A549 (cell line): ENCODE measurements around the gene RPTOR. TPM values are rescaled to one million over a fixed set of nuclear protein-coding genes. Genes with fewer than 3 reads are reported as not detected.

Experiments used
- ATAC-seq, 2 experiments: fragments of 200-7000 bp in 1 of 2; fragments of >200 bp in 1 of 2; cut with Nextera tagmentation in 1 of 2; cut with Tn5 transposase in 1 of 2; 3 replicates each; pipeline versions ENCODE4 v1.8.0 to v1.9.1; 2018 to 2020; ENCODE audit warnings: mild to moderate bottlenecking in 1 of 2, moderate library complexity in 1 of 2
- CTCF ChIA-PET: fragments of 300-600 bp; sonication (Branson Sonifier 250); formaldehyde crosslinking; extraction: SDS; loops from one replicate; lab custom pipeline; 2021; ENCODE audit warnings: antibody characterized with exemption, inconsistent platforms; lab: Yijun Ruan, JAX
- POLR2A ChIA-PET: fragments of 350-600 bp; formaldehyde crosslinking; extraction: SDS; loops from one replicate; lab custom pipeline; 2021; ENCODE audit warnings: antibody characterized with exemption, inconsistent platforms; lab: Yijun Ruan, JAX
- DNase-seq, 2 experiments: peaks; one replicate each; pipeline versions ENCODE4 v3.0.0 to v3.0.0-alpha.2; 2011 to 2016; ENCODE audit warnings: low read depth in 1 of 2, low spot score in 1 of 2
- FAIRE-seq: peaks from 2 replicates; lab custom pipeline; 2011; peaks lifted over from hg19 to GRCh38; lab: Jason Lieb, UNC
- H3K27ac ChIP-seq, 2 experiments: fragments of >200 bp; sonication (Bioruptor Twin); formaldehyde crosslinking; 3 replicates each; pipeline ENCODE4 v1.5.1; 2016 to 2017
- H3K4me1 ChIP-seq: fragments of >200 bp; sonication (Bioruptor Twin); formaldehyde crosslinking; 3 replicates; pipeline ENCODE4 v1.6.1; 2016
- H3K4me2 ChIP-seq: fragments of >200 bp; sonication (Bioruptor Twin); formaldehyde crosslinking; 3 replicates; pipeline ENCODE4 v1.6.1; 2016
- H3K4me3 ChIP-seq: fragments of >200 bp; sonication (Bioruptor Twin); formaldehyde crosslinking; 3 replicates; pipeline ENCODE4 v1.5.1; 2016
- H3K9me3 ChIP-seq: fragments of >200 bp; sonication (Bioruptor Twin); formaldehyde crosslinking; 3 replicates; pipeline ENCODE4 v1.6.1; 2016
- ATOH8 ChIP-seq: fragments of 250-450 bp; sonication (Bioruptor Pico); IDR thresholded peaks from 2 replicates; pipeline ENCODE4 v1.5.0; 2020; ENCODE audit warnings: low read depth, mild to moderate bottlenecking, moderate library complexity
- BHLHE40 ChIP-seq: IDR thresholded peaks from 2 replicates; pipeline ENCODE4 v1.6.1; 2012; ENCODE audit warnings: low read depth, low read length, inconsistent platforms
- CHD4 ChIP-seq: fragments of 200-600 bp; sonication (generic); IDR thresholded peaks from 2 replicates; pipeline ENCODE4 v1.6.1; 2016; ENCODE audit warnings: antibody characterized with exemption, mild to moderate bottlenecking, borderline replicate concordance
- EHF ChIP-seq: fragments of 250-450 bp; sonication (Bioruptor Pico); IDR thresholded peaks from 2 replicates; pipeline ENCODE4 v1.5.0; 2020; ENCODE audit warnings: mild to moderate bottlenecking
- EHMT2 ChIP-seq: fragments of 200-600 bp; sonication (generic); IDR thresholded peaks from 2 replicates; pipeline ENCODE4 v1.6.1; 2016; ENCODE audit warnings: antibody characterized with exemption, low read depth, mild to moderate bottlenecking, moderate library complexity
- ELK1 ChIP-seq: fragments of 150-350 bp; IDR thresholded peaks from 2 replicates; pipeline ENCODE4 v1.6.1; 2014; ENCODE audit warnings: low read depth, mild to moderate bottlenecking, low read length
- EP300 ChIP-seq, 2 experiments: fragments of >200 bp; sonication (Bioruptor Twin); formaldehyde crosslinking; IDR thresholded peaks; 2 replicates in 1 of 2; 3 replicates in 1 of 2; pipeline ENCODE4 v1.6.1; 2016 to 2017
- FOSB ChIP-seq: fragments of 250-450 bp; sonication (Bioruptor Pico); IDR thresholded peaks from 2 replicates; pipeline ENCODE4 v1.5.0; 2020; ENCODE audit warnings: mild to moderate bottlenecking, moderate library complexity
- FOXS1 ChIP-seq: fragments of 250-450 bp; sonication (Bioruptor Pico); IDR thresholded peaks from 2 replicates; pipeline ENCODE4 v1.5.0; 2020; ENCODE audit warnings: mild to moderate bottlenecking, moderate library complexity
- GATA3 ChIP-seq: IDR thresholded peaks from 2 replicates; pipeline ENCODE4 v1.6.1; 2012; ENCODE audit warnings: borderline replicate concordance
- HDAC2 ChIP-seq: fragments of 200-600 bp; sonication (generic); IDR thresholded peaks from 2 replicates; pipeline ENCODE4 v1.6.1; 2016
- HMGXB4 ChIP-seq: fragments of 250-450 bp; sonication (Bioruptor Pico); IDR thresholded peaks from 2 replicates; pipeline ENCODE4 v1.5.0; 2021; ENCODE audit warnings: mild to moderate bottlenecking, moderate library complexity, borderline replicate concordance
- HOXA7 ChIP-seq: fragments of 250-450 bp; sonication (Bioruptor Pico); IDR thresholded peaks from 2 replicates; pipeline ENCODE4 v1.5.0; 2020; ENCODE audit warnings: mild to moderate bottlenecking, moderate library complexity
- KDM5A ChIP-seq: fragments of 200-600 bp; sonication (generic); IDR thresholded peaks from 2 replicates; pipeline ENCODE4 v1.6.1; 2016; ENCODE audit warnings: antibody characterized with exemption, mild to moderate bottlenecking
- MYC ChIP-seq: IDR thresholded peaks from 2 replicates; pipeline ENCODE4 v1.6.1; 2012; ENCODE audit warnings: mild to moderate bottlenecking, inconsistent platforms, low read length, improper control_type of control experiment, borderline replicate concordance
- NFE2L2 ChIP-seq: fragments of 150-350 bp; conservative IDR thresholded peaks from 2 replicates; pipeline ENCODE4 v1.6.1; 2014; ENCODE audit warnings: low read length
- PBX3 ChIP-seq: IDR thresholded peaks from 2 replicates; pipeline ENCODE4 v1.6.1; 2012
- PHF8 ChIP-seq: fragments of 200-600 bp; sonication (generic); IDR thresholded peaks from 2 replicates; pipeline ENCODE4 v1.6.1; 2016; ENCODE audit warnings: low read depth, mild to moderate bottlenecking, antibody characterized with exemption, moderate library complexity, borderline replicate concordance
- POLR2A ChIP-seq: IDR thresholded peaks from 2 replicates; pipeline ENCODE4 v1.6.1; 2012; ENCODE audit warnings: mild to moderate bottlenecking, low read length
- POLR2AphosphoS2 ChIP-seq: conservative IDR thresholded peaks from 2 replicates; pipeline ENCODE4 v1.6.1; 2012; ENCODE audit warnings: low read length, improper control_type of control experiment, inconsistent platforms
- RFX5 ChIP-seq: fragments of 450-650 bp; IDR thresholded peaks from 2 replicates; pipeline ENCODE4 v1.7.1; 2014; ENCODE audit warnings: antibody characterized with exemption, mild to moderate bottlenecking, moderate library complexity
- RNF2 ChIP-seq: fragments of 200-600 bp; sonication (generic); IDR thresholded peaks from 2 replicates; pipeline ENCODE4 v1.6.1; 2016; ENCODE audit warnings: low read depth, mild to moderate bottlenecking, antibody characterized with exemption, moderate library complexity, borderline replicate concordance
- SREBF2 ChIP-seq: fragments of 450-650 bp; IDR thresholded peaks from 2 replicates; pipeline ENCODE4 v1.6.1; 2014; ENCODE audit warnings: mild to moderate bottlenecking, moderate library complexity
- ZC3H11A ChIP-seq: fragments of 450-650 bp; IDR thresholded peaks from 2 replicates; pipeline ENCODE4 v1.6.1; 2014; ENCODE audit warnings: antibody characterized with exemption, mild to moderate bottlenecking
- ZSCAN20 ChIP-seq: fragments of 250-450 bp; sonication (Bioruptor Pico); IDR thresholded peaks from 2 replicates; pipeline ENCODE4 v1.8.0; 2022; ENCODE audit warnings: mild to moderate bottlenecking, moderate library complexity
- WGBS: methylation state at CpG from one replicate; pipeline ENCODE4 v1.1.6; 2017; ENCODE audit errors: missing lambda C conversion rate; 5-methylcytosine and 5-hydroxymethylcytosine counted together
- polyA plus RNA-seq, 4 experiments: library from polyadenylated mRNA; depleted of rRNA in 3 of 4; stranded (reverse); fragments of >200 nt; fragmentation: RNase III in 1 of 4; extraction: RNeasy Plus Mini Kit Qiagen cat#74134 plus additional on column Dnase treatment in 1 of 4; gene quantifications; 2 replicates in 3 of 4; 3 replicates in 1 of 4; pipeline ENCODE4 v1.2.3, GENCODE V29; 2011 to 2017

The RPTOR gene
- polyA plus RNA-seq, 2 of the 4 experiments (the other 2 are of a cell fraction) = 10.8 to 27.1 TPM

- ChIA-PET POLR2A (no interaction called here), CTCF (interaction anchor here (1.1 to 2.1 kb wide), 5 partner anchors 11 to 102 kb away, joined by 3 to 7 read pairs (median 4); no protein-coding TSS in a partner anchor)
- no peak for ATAC-seq
- H3K4me2 ChIP-seq = no peak overlapping the region
- H3K9me3 ChIP-seq = no peaks in the 10 kb centered on the region
- no peaks in the 10 kb centered on the region for H3K4me1 ChIP-seq
- FAIRE-seq = no peak
- H3K4me3 ChIP-seq = no peak overlapping the region
- no peak overlapping the region for H3K27ac ChIP-seq
- 86% methylated on average over 13 of the region's 13 CpGs for WGBS
- no peak for DNase-seq
- no peak for TF ChIP-seq EHF (CRISPR knock-in tag)
- TF ChIP-seq CHD4 = no peak
- no peak for TF ChIP-seq HDAC2
- no peak for TF ChIP-seq ATOH8 (CRISPR knock-in tag)
- TF ChIP-seq POLR2AphosphoS2 = no peak
- TF ChIP-seq ELK1 = no peak
- TF ChIP-seq EHMT2 = no peak
- no peak for TF ChIP-seq PBX3
- TF ChIP-seq KDM5A = no peak
- no peak for TF ChIP-seq FOXS1 (CRISPR knock-in tag)
- no peak for TF ChIP-seq RNF2
- TF ChIP-seq FOSB (CRISPR knock-in tag) = no peak
- no peak for TF ChIP-seq ZC3H11A
Observed at GRCh38 chr17:80843741-80844156, 299.1 kb downstream of the RPTOR start.

GRCh38 chr17:80844418-80844990 is 299.9 kb downstream of the RPTOR start:
- Histone ChIP-seq H3K4me1 (no peaks in the 10 kb centered on the region), H3K4me3 (no peak overlapping the region), H3K4me2 (no peak overlapping the region), H3K27ac (no peak overlapping the region), H3K9me3 (no peaks in the 10 kb centered on the region)
- WGBS = 94% methylated on average over 24 of the region's 25 CpGs
- no peak for DNase-seq
- no peak for ATAC-seq
- ChIA-PET CTCF (interaction anchor here (1.1 to 1.2 kb wide), 2 partner anchors 12 to 17 kb away, joined by 4 read pairs; no protein-coding TSS in a partner anchor), POLR2A (no interaction called here)
- no peak for TF ChIP-seq PHF8
- no peak for FAIRE-seq

GRCh38 chr17:80845069-80845862 is 300.6 kb downstream of the RPTOR start:
- Histone ChIP-seq H3K4me2 (no peak overlapping the region), H3K27ac (no peak overlapping the region), H3K9me3 (no peaks in the 10 kb centered on the region), H3K4me1 (no peaks in the 10 kb centered on the region), H3K4me3 (no peak overlapping the region)
- DNase-seq (no peak), FAIRE-seq (no peak), ATAC-seq (no peak)
- ChIA-PET CTCF (interaction anchor here (1.4 kb wide), 1 partner anchor 19 kb away, joined by 6 read pairs; no protein-coding TSS in a partner anchor), POLR2A (no interaction called here)
- WGBS = 95% methylated on average over 31 of the region's 31 CpGs
- TF ChIP-seq ZSCAN20 (CRISPR knock-in tag) = no peak
- TF ChIP-seq RNF2 = no peak
- no peak for TF ChIP-seq POLR2A
- TF ChIP-seq ATOH8 (CRISPR knock-in tag) = no peak
- TF ChIP-seq PBX3 = no peak
- no peak for TF ChIP-seq SREBF2
- no peak for TF ChIP-seq RFX5
- TF ChIP-seq FOXS1 (CRISPR knock-in tag) = no peak
- no peak for TF ChIP-seq MYC
- TF ChIP-seq EP300 (IDR thresholded peaks at IDR 0.05) = no peak
- no peak for TF ChIP-seq HOXA7 (CRISPR knock-in tag)
- no peak for TF ChIP-seq EHMT2
- no peak for TF ChIP-seq GATA3
- TF ChIP-seq NFE2L2 = no peak
- no peak for TF ChIP-seq HMGXB4 (CRISPR knock-in tag)
- no peak for TF ChIP-seq HDAC2
- TF ChIP-seq KDM5A = no peak
- no peak for TF ChIP-seq BHLHE40
